SU-DHL-6 (cell line): ENCODE data around the gene RASGRP3.

Source experiments
- H2AFZ ChIP-seq: fragments of 200-600 bp; sonication (generic); 2 replicates; pipeline ENCODE4 v1.6.1; 2014; ENCODE audit warnings: low read depth, mild to moderate bottlenecking, moderate library complexity, mixed read lengths, antibody characterized with exemption, low read length; ENCODE audit not compliant: severe bottlenecking
- H3F3A ChIP-seq: fragments of 200-600 bp; shearing (Covaris generic); 2 replicates; pipeline ENCODE4 v1.6.0; 2016; ENCODE audit warnings: antibody characterized with exemption, mild to moderate bottlenecking; ENCODE audit not compliant: insufficient read depth
- H3K27ac ChIP-seq: fragments of 200-600 bp; sonication (generic); 2 replicates; pipeline ENCODE4 v1.5.1; 2016; ENCODE audit warnings: low read depth, mild to moderate bottlenecking, low read length, moderate library complexity, mixed read lengths
- H3K27me3 ChIP-seq: fragments of 200-600 bp; sonication (generic), shearing (Covaris generic); 2 replicates; pipeline ENCODE4 v1.6.0; 2014; ENCODE audit warnings: mild to moderate bottlenecking, low read length
- H3K36me3 ChIP-seq: fragments of 200-600 bp; sonication (generic); 2 replicates; pipeline ENCODE4 v1.6.1; 2014; ENCODE audit warnings: mild to moderate bottlenecking, low read length, mixed read lengths
- H3K4me2 ChIP-seq: fragments of 300-600, 200-600 bp; shearing (Covaris generic), sonication (generic); 2 replicates; pipeline ENCODE4 v1.6.0; 2014; ENCODE audit warnings: low read length, low read depth, mild to moderate bottlenecking; ENCODE audit not compliant: poor library complexity, severe bottlenecking
- H3K4me3 ChIP-seq: fragments of 200-600 bp; sonication (generic); 2 replicates; pipeline ENCODE4 v1.5.1; 2014; ENCODE audit warnings: antibody characterized with exemption, low read length, mild to moderate bottlenecking, mixed read lengths; ENCODE audit not compliant: insufficient read depth, poor library complexity, severe bottlenecking
- H3K79me2 ChIP-seq: fragments of 200-600 bp; sonication (generic); 2 replicates; pipeline ENCODE4 v1.6.1; 2014; ENCODE audit warnings: mild to moderate bottlenecking, low read length, moderate library complexity; ENCODE audit not compliant: insufficient read depth
- H3K9ac ChIP-seq: fragments of 200-600 bp; sonication (generic); 2 replicates; pipeline ENCODE4 v1.7.0; 2014; ENCODE audit warnings: mild to moderate bottlenecking, low read length
- H3K9me2 ChIP-seq: fragments of 200-600 bp; sonication (generic); replicated peaks from 2 replicates; pipeline ENCODE4 v1.6.1; 2014; ENCODE audit warnings: low read length; ENCODE audit not compliant: insufficient read depth
- H3K9me3 ChIP-seq: fragments of 200-600 bp; sonication (generic); 2 replicates; pipeline ENCODE4 v1.6.1; 2014; ENCODE audit warnings: low read length, mixed read lengths; ENCODE audit not compliant: insufficient read depth
- H4K20me1 ChIP-seq: fragments of 200-600 bp; sonication (generic); 2 replicates; pipeline ENCODE4 v1.6.1; 2014; ENCODE audit warnings: low read depth, mild to moderate bottlenecking, antibody characterized with exemption, low read length, moderate library complexity, mixed read lengths
- CTCF ChIP-seq: fragments of 200-600 bp; sonication (generic); IDR thresholded peaks from one replicate; pipeline ENCODE4 v1.5.1; 2017; ENCODE audit warnings: antibody characterized with exemption, mild to moderate bottlenecking, low read length, moderate library complexity; ENCODE audit not compliant: insufficient read depth, poor library complexity, severe bottlenecking
- EZH2phosphoT487 ChIP-seq: fragments of 200-600 bp; sonication (generic), shearing (Covaris generic); conservative IDR thresholded peaks from 2 replicates; pipeline ENCODE4 v1.6.1; 2018; ENCODE audit warnings: mild to moderate bottlenecking, antibody characterized with exemption, low read length, moderate library complexity, mixed read lengths

The RASGRP3 gene

GRCh38 chr2:33509908-33510585 lies 33.6 kb downstream of the RASGRP3 start:
- Histone ChIP-seq H3K27me3 (no peaks in the 10 kb centered on the region), H4K20me1 (0 out of 2 replicates have a peak, but pooled peaks cover 3% of the 10 kb centered on the region), H3K9me3 (no peaks in the 10 kb centered on the region), H3K9me2 (no peaks in the 10 kb centered on the region), H3K9ac (no peak overlapping the region), H2AFZ (no peak overlapping the region), H3K36me3 (peaks cover 53% of the 10 kb centered on the region), H3K79me2 (peaks cover 89% of the 10 kb centered on the region), H3K4me2 (peak overlapping the region; percentile 5), H3K27ac (peak overlapping the region; percentile 46), H3K4me3 (no peak overlapping the region), H3F3A (peaks cover 40% of the 10 kb centered on the region)
- TF ChIP-seq CTCF (no peak), EZH2phosphoT487 (no peak)

- Histone ChIP-seq H3K36me3 (peaks cover 59% of the 10 kb centered on the region), H3F3A (peaks cover 45% of the 10 kb centered on the region), H3K79me2 (peaks cover 84% of the 10 kb centered on the region), H3K9me2 (no peaks in the 10 kb centered on the region), H3K4me3 (no peak overlapping the region), H3K27ac (peak overlapping the region; percentile 46), H3K27me3 (no peaks in the 10 kb centered on the region), H3K4me2 (peak overlapping the region; percentile 5), H2AFZ (no peak overlapping the region), H3K9me3 (no peaks in the 10 kb centered on the region), H3K9ac (no peak overlapping the region), H4K20me1 (0 out of 2 replicates have a peak, but pooled peaks cover 3% of the 10 kb centered on the region)
- TF ChIP-seq CTCF, result no peak
- no peak for TF ChIP-seq EZH2phosphoT487
Measured at GRCh38 chr2:33510586-33510968, 34.1 kb downstream of the RASGRP3 start.

DNA sequence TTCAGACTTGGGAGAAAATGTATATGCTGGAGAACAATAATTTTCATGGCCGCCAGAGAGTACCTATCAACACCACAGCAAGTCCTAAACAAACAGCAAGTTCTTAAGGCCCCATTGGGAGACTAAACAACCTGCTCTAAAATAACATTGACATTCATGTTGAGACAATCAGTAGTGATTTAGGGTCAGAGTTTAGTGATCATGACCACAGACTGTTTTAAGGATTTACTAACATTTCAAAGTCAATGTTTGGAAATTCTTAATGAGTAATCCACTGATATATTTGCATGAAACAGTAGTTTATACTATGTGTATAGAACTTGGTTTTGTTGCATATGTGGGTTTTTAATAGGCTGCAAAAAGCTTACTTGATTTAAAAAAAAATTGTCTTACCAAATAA lies 34.7 kb downstream of the RASGRP3 start:
- H3K27me3 ChIP-seq, result no peaks in the 10 kb centered on the region
- peak overlapping the region; percentile 5 for H3K4me2 ChIP-seq
- no peaks in the 10 kb centered on the region for H3K9me3 ChIP-seq
- no peak overlapping the region for H3K4me3 ChIP-seq
- H3K79me2 ChIP-seq, result peaks cover 78% of the 10 kb centered on the region
- 0 out of 2 replicates have a peak, but pooled peaks cover 3% of the 10 kb centered on the region for H4K20me1 ChIP-seq
- no peaks in the 10 kb centered on the region for H3K9me2 ChIP-seq
- H3K36me3 ChIP-seq, result peaks cover 63% of the 10 kb centered on the region
- H2AFZ ChIP-seq, result no peak overlapping the region
- no peak overlapping the region for H3K9ac ChIP-seq
- TF ChIP-seq EZH2phosphoT487 (no peak), CTCF (no peak)
- H3F3A ChIP-seq, result peaks cover 44% of the 10 kb centered on the region
- peak overlapping the region; percentile 46 for H3K27ac ChIP-seq
